NCI-H2081 treated with DMSO at 0.1 percent for 48 hours (cell line): ENCODE measurements around the gene FCRL3.

ENCODE experiments used
- DNase-seq: peaks from one replicate; lab custom pipeline; 2025; lab: John Stamatoyannopoulos, UW

Gene FCRL3

DNA sequence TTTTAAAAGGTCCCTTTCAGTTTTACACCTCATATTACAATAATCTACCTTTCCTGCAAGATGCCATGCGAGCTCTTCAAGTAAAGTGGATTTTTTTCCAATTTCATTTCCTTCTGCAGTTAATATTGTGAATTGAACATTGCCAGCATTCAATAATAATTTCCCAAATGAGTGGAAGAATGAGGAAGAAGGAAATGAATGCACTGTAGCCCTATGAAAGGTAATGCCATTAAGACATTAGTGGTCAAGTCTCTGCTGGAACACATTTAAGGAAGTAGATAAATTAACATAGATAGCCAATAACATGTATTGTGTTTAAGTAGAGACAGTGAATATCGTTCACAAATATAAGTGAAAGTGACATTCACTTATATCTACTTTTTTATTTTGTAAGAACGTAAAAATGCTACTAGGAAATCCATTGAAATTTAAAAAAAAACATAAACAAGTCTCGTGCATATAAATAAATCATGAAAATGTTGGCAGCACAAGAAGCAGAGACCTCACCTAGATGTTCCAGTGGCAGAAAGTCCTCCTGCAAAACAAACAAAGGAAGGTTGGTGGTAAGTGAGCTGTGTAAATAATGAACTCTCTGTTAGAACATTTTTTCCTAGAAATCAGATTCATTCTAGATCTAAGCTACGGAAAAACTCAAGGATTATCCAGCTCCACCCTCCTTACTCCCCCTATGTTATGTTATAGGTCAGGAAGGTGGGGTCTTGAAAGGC, 17.7 kb downstream of the FCRL3 start:
- no peak for DNase-seq

DNA sequence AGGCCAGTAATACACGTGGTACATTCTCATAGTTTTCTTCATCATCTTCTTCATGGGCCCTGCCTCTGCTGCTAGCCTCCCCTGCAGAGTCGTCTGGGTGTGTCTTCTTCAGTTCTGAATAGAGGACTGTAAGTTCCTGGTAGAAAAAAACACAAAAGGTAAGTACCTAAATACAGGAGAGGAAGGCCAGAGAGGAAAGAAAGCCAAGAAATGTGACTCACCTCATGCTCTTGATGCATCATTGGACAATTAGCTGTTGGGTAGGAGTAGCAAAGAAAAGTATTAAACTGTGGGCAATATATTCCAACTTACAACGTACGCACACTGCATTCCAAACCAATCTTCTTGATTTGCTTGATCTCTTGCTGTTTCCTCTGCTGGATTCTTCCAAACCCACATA, 21.8 kb downstream of the FCRL3 start:
- no peak for DNase-seq

DNA sequence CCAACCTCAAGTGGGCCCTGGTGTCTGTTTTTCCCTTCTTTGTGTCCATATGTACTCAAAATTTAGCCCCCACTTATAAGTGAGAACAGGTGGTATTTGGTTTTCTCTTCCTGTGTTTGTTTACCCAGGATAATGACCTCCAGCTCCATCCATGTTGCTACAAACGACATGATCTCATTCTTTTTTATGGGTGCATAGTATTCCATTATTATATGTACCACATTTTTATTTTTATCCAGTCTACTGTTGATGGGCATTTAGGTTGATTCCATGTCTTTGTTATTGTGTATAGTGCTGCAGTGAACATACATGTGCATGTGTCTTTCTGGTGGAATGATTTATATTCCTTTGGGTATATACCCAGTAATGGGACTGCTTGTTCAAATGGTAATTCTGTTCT, 27.6 kb downstream of the FCRL3 start:
- DNase-seq = no peak

DNA sequence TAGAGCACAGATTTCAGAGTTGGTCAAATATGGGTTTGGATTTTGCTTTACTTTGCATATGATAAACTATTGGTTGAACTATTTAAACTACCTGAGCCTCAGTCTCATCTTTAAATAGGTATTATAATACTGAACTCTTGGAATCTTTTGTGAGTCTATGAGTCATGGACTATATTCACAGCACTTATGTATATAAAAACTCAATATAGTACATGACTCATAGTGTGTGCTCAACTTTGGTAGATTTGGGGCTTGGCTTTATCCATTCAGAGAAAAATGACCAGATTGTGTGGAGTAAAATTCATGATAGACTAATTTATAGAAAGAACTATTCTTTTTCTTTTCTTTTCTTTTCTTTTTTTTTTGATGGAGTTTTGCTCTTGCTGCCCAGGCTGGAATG, 28.7 kb downstream of the FCRL3 start:
- DNase-seq = no peak

DNA sequence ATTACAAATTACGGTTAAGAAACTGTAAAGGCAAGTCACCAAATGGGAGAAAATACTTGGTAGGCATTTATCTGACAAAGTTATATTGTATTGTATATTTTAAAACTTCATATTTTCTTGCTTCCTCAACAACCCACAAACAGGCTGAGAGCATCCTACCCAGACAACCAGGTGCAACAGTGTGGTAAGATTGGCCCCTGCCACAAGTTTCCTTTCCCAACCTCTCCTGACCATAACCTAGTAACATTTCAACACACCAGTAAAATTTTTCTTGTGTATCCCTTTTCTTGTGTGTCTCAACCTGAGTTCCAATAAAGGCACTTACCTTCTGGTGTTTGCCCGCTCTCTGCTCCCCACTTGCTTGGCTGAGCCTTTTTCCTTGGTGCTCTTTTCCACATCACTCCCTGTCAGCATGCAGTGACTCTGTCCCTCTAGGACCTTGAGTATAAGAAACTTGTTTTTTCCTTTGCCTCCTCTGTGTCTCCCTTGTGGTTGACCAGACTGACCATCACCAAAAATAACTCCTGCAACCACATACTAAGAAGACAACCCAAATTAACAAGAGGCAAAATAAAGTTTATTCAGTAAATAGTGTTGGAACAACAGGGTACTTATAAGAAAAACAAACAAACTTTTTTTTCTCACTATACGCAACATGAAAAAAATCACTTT, 40.9 kb downstream of the FCRL3 start:
- no peak for DNase-seq

DNA sequence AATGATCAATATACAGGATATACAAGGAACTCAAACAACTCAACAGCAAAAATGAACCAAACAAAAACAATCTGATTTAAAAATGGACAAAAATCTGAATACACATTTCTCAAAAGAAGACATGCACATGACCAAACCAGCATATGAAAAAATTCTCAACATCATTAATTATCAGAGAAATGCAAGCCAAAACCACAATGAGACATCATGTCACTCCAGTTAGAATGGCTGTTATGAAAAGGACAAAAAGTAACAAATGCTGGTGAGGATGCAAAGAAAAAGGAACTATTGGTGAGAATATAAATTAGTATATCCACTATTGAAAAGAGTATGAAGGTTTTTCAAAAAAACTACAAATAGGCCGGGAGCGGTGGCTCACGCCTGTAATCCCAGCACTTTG, 42.0 kb downstream of the FCRL3 start:
- no peak for DNase-seq

DNA sequence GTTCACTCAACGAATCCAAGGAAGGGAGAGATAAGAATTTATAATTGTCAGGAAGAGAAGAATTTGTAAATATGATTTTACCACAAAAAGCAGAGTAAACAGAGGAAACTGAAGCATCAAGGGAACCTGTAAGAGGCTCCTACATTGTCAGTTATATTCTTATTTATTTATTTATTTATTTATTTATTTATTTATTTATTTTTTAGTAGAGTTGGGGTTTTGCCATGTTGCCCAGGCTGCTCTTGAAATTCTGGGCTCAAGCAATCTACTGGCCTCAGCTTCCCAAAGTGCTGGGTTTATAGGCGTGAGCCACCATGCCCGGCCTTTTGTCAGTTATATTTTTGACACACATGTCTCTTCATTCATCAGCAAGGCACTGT, 47.1 kb downstream of the FCRL3 start:
- DNase-seq = no peak

DNA sequence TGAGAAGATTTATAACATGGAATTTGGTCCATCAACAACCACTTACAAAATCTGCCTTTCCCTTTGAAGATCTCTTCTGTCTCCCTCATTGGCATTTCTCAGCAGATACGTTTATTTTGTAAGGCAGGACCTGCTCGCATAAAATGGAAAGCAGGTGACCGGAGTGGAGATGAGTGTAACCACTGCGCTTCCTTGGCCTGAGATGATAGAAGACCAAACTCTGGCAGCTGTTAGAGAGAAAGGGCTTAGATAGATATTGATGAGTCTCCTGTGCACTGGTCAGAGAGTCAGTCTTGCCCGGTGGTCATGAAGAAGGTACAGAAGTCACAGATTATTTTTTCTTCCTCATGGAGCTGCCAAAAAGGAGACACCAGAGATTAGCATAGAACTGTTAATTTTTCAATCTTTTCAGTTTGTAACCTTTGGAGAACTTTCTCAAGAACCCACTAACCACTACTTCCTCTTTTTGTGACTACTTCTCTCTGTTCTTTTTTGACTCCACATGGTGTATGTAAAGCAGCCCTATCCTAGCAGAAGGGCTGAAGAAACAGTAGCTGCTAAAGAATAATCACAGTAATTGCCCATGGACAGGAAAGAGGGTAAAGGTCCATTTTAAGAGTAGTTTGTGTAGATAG, 47.6 kb downstream of the FCRL3 start:
- no peak for DNase-seq

DNA sequence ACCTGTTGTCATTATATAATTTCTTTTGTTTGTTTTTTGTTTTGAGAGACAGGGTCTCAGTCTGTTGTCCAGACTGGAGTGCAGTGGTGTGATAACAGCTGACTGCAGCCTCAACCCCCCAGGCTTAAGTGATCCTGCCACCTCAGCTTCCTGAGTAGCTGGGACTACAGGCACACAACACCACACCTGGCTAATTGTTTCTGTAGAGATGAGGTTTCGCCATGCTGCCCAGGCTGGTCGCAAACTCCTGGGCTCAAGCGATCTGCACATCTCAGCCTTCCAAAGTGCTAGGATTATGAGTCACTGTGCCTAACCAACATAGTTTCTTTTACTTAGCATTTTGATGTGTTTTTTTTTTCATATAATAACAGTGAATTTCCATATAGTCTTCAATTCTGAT, 52.3 kb downstream of the FCRL3 start:
- no peak for DNase-seq

DNA sequence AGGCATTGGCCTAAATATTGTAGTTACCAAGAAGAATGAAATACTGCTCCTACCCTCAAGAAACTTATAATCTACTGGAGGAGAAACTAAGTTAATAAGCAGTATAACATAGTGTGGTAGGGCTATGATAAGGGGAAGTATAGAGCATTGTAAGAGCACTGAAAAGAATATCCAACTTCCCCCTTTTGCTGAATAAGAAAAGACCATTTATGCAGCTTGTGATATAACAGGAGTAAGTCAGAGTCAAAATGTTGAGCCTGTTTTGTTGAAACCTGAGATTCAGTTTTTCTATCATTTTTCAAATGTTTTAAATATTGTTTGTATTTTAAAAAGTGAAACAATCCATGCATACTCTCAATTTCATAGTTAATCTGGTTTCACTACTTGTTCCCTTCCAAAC, 54.4 kb downstream of the FCRL3 start:
- DNase-seq = no peak

DNA sequence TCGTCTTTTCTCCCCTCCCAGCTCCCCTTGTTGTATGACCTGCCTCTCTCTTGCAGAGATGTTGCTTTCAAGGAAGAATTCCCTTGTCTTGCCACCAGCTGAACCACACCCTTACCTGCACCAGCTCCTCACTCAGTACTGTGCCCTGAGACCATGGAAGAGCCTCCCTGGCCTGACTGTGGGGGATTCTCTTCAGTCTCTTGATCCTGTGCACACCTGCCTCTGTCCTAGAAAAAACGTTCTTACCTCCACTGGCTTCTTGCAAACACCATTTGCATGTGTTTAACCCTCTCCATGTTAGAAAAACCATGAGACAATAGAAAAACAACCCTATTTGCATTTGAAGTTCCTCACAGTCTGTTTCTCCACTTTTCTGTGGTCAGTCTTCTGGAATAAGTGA, 59.4 kb downstream of the FCRL3 start:
- no peak for DNase-seq

DNA sequence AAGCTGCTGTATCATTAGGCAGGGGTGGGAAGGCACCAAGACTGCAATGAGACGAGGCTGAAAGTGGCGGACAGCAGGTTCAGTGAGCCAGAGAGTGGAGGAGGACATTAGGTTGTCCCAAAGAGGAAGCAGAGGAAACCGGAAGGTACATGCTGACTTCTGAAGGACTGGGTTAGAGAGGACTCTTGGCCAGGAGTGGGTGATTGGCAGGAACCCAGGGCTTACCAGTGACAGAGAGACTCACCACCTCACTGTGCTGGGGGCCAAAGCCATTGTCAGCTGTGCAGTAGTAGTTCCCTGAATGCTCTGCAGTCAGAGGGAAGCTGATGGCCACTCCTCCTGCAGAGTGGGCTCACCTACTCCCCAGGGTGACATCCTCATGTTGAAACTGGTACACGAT, 60.8 kb downstream of the FCRL3 start:
- no peak for DNase-seq

DNA sequence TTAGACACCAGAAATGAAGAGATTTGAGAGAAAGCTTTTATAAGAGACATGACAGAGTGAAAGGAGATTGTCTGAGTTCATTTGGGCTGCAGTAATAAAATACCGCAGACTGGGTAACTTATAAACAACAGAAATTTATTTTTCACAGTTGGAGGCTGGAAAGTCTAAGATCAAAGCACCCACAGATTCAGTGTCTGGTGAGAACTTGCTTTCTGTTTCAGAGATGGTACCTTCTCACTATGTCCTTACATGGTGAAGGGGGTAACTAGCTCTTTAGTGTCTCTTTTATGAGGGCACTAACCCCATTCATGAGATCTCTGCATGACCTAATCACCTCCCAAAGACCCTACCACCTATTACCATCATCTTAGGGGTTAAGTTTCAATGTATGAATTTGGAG, 71.8 kb downstream of the FCRL3 start:
- DNase-seq = no peak
